Measurements from ENCODE around the gene TAPBPL. TPM values are rescaled to one million over a fixed set of nuclear protein-coding genes. Genes with fewer than 3 reads are reported as not detected.

Gene TAPBPL
- total and polyA plus RNA-seq, 2 of the 13 experiments (the other 11 are each of a cell fraction or from before 2014, with no cell fraction given) = 10.0 to 14.5 TPM

- TF ChIP-seq USF2 (IDR thresholded peaks at IDR 0.05; ENCODE audit: low read depth, low read length) (peak; percentile 74), USF2 (CRISPR knock-in tag; IDR thresholded peaks at IDR 0.05; ENCODE audit: borderline replicate concordance) (peak; percentile 85; the same call in 1 of the 2 replicates), ZBTB49 (CRISPR knock-in tag; IDR thresholded peaks at IDR 0.05; ENCODE audit: borderline replicate concordance) (no peak), ZNF136 (CRISPR knock-in tag; IDR thresholded peaks at IDR 0.05; ENCODE audit: low read depth) (peak; percentile 49; the same call in 1 of the 2 replicates), ZNF296 (CRISPR knock-in tag; conservative IDR thresholded peaks at IDR 0.05) (no peak), ZNF44 (CRISPR knock-in tag; IDR thresholded peaks at IDR 0.05) (no peak; the same call in 1 of the 2 replicates), ZNF780A (CRISPR knock-in tag; IDR thresholded peaks at IDR 0.05) (no peak), ZFAT (CRISPR knock-in tag; conservative IDR thresholded peaks at IDR 0.05) (no peak), MXI1 (IDR thresholded peaks at IDR 0.05; ENCODE audit: borderline replicate concordance, low read depth, low read length) (peak; percentile 76; the same call in 1 of the 3 replicates), ZNF451 (CRISPR knock-in tag; IDR thresholded peaks at IDR 0.05) (no peak), SALL1 (CRISPR knock-in tag; IDR thresholded peaks at IDR 0.05) (peak; percentile 58; the same call in 1 of the 2 replicates), ZNF883 (CRISPR knock-in tag; IDR thresholded peaks at IDR 0.05; ENCODE audit: not compliant biosample characterization) (no peak), CENPBD1 (CRISPR knock-in tag; IDR thresholded peaks at IDR 0.05; ENCODE audit: borderline replicate concordance, low read depth) (no peak), REST (IDR thresholded peaks at IDR 0.05; ENCODE audit: borderline replicate concordance in 1 of 2, low read depth in 1 of 2, low read length in 2 of 2) (no peak), ZUFSP (CRISPR knock-in tag; IDR thresholded peaks at IDR 0.05; ENCODE audit: borderline replicate concordance) (no peak), ZMAT5 (CRISPR knock-in tag; IDR thresholded peaks at IDR 0.05; ENCODE audit: borderline replicate concordance, low read depth) (no peak)
Measured at GRCh38 chr12:6451348-6452244, at the start of gene TAPBPL (continued).

Data from HepG2 (cell line).